Uterine smooth muscle cell (primary cell): ENCODE results near the gene SPAAR. TPM values are rescaled to one million over a fixed set of nuclear protein-coding genes. Genes with fewer than 3 reads are reported as not detected.

Source experiments
- total RNA-seq: library from RNA; depleted of rRNA; stranded (reverse); fragments of >200 nt; gene quantifications from 2 replicates; pipeline ENCODE4 v1.2.3, GENCODE V29; 2014

Gene SPAAR, protein sequence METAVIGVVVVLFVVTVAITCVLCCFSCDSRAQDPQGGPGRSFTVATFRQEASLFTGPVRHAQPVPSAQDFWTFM
- total RNA-seq, result under 0.01 TPM in 1 of 2 replicates, not detected in the other

DNA sequence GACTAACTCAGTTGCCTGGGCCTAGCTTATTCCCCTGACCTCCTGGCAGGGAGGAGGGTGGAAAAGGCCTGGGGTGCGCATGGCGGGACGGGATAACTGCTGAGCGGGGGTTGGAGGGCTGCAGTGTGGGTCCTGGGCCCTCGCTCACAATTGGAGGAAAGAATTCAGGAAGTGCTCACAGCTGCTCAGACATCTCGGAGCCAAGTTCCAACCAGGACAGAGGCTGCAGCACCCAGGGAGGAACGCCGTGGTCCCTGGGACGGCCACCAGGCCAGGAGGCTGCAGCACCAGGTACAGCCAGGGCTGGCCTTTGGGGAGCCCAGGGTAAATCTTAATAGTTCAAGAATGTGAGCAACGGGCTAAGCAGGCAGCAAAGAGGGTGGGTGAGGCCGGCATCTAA lies at the start of gene SPAAR:
SPAAR (plus strand) TSS at position 217 of the 400 bp plus-strand sequence. CDS start 974 bp downstream, outside the sequence.

DNA sequence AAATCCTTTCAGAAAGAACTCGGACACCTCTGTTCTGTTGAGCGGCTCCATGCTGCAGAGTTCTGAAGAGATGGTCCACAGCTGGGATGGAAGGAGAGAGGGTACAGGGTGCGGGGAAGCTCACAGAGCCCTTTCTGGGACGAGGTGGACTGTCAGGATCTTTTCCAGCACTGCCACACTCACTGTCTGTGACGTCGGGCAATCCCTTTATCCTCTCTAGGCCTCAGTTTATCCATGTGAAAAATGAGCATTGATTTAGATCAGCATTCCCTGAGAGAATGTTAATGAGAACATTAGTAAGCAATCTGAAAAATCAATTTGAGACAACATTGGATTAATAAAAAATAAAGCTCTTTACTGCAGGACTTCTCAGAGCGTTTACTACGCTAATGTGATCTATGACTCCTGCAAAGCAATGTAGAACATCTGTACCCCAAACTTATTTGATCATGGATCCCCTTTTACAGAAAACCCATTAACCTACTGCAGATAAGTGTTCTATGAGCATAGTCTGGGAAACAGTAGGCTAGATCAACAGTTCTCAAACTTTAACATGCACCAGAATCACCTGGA lies 38.9 kb upstream of the SPAAR start, which contains the start of gene OR13J1:
OR13J1 (minus strand) TSS at position 51 of the 573 bp plus-strand sequence; CDS start at position 51, 0 bp downstream.

DNA sequence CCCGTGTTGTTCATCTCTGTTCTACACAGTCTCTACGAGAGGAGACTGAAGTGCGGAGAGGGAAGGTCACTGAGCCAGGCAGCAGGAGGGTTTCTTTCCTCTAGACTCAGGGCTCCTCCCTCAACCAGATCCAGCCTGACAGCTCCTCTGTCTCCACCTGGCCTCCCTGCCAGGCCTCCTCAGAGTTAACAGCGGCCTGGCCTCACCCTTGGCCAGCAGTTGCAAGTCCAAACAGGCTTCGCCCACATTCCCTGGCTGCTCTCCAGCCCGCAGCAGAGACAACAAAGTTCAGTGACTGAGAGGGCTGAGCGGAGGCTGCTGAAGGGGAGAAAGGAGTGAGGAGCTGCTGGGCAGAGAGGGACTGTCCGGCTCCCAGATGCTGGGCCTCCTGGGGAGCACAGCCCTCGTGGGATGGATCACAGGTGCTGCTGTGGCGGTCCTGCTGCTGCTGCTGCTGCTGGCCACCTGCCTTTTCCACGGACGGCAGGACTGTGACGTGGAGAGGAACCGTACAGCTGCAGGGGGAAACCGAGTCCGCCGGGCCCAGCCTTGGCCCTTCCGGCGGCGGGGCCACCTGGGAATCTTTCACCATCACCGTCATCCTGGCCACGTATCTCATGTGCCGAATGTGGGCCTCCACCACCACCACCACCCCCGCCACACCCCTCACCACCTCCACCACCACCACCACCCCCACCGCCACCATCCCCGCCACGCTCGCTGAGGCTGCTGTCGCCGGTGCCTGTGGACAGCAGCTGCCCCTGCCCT lies 3.2 kb upstream of the SPAAR start, which contains the start of gene HRCT1:
HRCT1 (plus strand) TSS at position 291 of the 768 bp plus-strand sequence; CDS start at position 377, 86 bp downstream.

DNA sequence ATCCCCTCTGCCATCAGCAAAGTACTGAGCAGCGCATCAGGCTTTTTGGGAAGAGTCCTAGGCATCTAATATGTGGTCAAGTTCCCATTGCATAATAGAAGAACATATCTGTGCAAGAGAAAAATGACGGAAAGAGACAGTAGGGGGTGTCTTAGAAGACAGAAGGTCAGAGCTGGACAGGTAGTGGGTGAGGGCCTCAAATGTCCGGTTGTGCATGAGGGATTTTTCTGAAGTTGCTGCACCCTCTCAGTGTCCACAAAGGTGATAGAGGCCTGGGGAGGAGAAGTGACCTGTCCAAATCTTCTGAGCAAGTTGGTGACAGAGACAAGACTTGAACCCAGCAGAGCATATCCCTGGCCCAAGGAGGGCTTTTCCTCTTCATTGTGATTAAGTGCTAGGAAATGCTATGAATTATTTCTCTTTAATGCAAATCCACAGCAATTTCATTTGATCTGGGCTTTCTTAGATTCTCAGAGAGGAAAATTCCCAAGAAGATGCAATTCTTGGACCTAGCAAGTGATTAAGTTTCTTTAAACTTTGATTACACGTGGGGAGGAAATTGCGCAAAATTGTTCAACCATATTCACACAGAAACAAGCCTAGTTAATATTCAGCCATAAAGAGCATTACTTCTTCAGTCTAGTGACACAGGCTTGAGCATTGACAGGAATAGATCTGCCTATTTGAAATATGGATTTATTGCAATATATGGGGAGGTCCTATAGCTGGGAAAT lies 49.0 kb downstream of the SPAAR start, which contains the start of gene OR2S2:
OR2S2 (minus strand) TSS at position 51 of the 734 bp plus-strand sequence. CDS start 56 bp downstream, outside the sequence.

Other genes with a start within 250 kb of the SPAAR start
- gene ARHGEF39, start 244.3 kb upstream of the SPAAR start, total RNA-seq, result 0.87 and 4.4 TPM in 2 replicates
- gene CA9, start 235.6 kb upstream of the SPAAR start, total RNA-seq, result 0.44 and 8.6 TPM in 2 replicates
- 1,069 and 1,713 TPM in 2 replicates for gene TPM2, start 219.6 kb upstream of the SPAAR start, total RNA-seq
- gene TLN1, start 177.3 kb upstream of the SPAAR start, total RNA-seq, result 584 and 593 TPM in 2 replicates
- gene CREB3, start 176.8 kb upstream of the SPAAR start, total RNA-seq, result 84.7 and 90.6 TPM in 2 replicates
- 27.0 and 27.5 TPM in 2 replicates for gene GBA2, start 160.3 kb upstream of the SPAAR start, total RNA-seq
- 11.1 and 12.6 TPM in 2 replicates for gene RGP1, start 160.2 kb upstream of the SPAAR start, total RNA-seq
- 0.62 TPM in 1 of 2 replicates, not detected in the other for gene MSMP, start 155.2 kb upstream of the SPAAR start, total RNA-seq
- gene NPR2, start 117.9 kb upstream of the SPAAR start, total RNA-seq, result 27.6 and 32.1 TPM in 2 replicates
- gene SPAG8, start 97.2 kb upstream of the SPAAR start, total RNA-seq, result 0.75 and 1.3 TPM in 2 replicates
- gene HINT2, start 94.4 kb upstream of the SPAAR start, total RNA-seq, result 18.6 and 25.8 TPM in 2 replicates
- gene FAM221B, start 80.8 kb upstream of the SPAAR start, total RNA-seq, result not detected in 2 replicates
- 2.2 and 4.1 TPM in 2 replicates for gene TMEM8B, start 80.3 kb upstream of the SPAAR start, total RNA-seq
- not detected in 2 replicates for gene OR13J1, start 39.1 kb upstream of the SPAAR start, total RNA-seq
- gene HRCT1, start 3.3 kb upstream of the SPAAR start, total RNA-seq, result 0.11 and 0.25 TPM in 2 replicates
- gene OR2S2, start 48.7 kb downstream of the SPAAR start, total RNA-seq, result 0.12 and 0.22 TPM in 2 replicates
- gene RECK, start 127.4 kb downstream of the SPAAR start, total RNA-seq, result 27.6 and 45.2 TPM in 2 replicates
- gene GLIPR2, start 227.2 kb downstream of the SPAAR start, total RNA-seq, result 70.2 and 83.1 TPM in 2 replicates